ENCODE measurements around the gene FADS2.

FADS2 gene

GRCh38 chr11:61803889-61804647 lies 24.0 kb upstream of the FADS2 start:
- no peak for TF ChIP-seq SPI1 (IDR thresholded peaks at IDR 0.05; ENCODE audit: borderline replicate concordance, low read depth)
- no peak for TF ChIP-seq GABPA (IDR thresholded peaks at IDR 0.05; ENCODE audit: low read depth)
- TF ChIP-seq REST (IDR thresholded peaks at IDR 0.05; ENCODE audit: insufficient replicate concordance, low read depth): no peak
- TF ChIP-seq CTCF (IDR thresholded peaks at IDR 0.05; ENCODE audit: insufficient read depth, low read length): no peak
- TF ChIP-seq POLR2AphosphoS5 (IDR thresholded peaks at IDR 0.05; ENCODE audit: low read depth): no peak
- Histone ChIP-seq H3K27ac (replicated peaks) (no peak overlapping the region), H3K4me3 (replicated peaks; ENCODE audit: insufficient read depth, low read length) (no peak overlapping the region), H3K27me3 (ENCODE audit: insufficient read depth, poor library complexity, severe bottlenecking) (no peaks in the 10 kb centered on the region)
- no peak for DNase-seq (ENCODE audit: low read depth in 1 of 2, low spot score in 1 of 2)

GRCh38 chr11:61805146-61805545 lies 23.0 kb upstream of the FADS2 start:
- Histone ChIP-seq H3K27me3 (ENCODE audit: insufficient read depth, poor library complexity, severe bottlenecking) (no peaks in the 10 kb centered on the region), H3K4me3 (replicated peaks; ENCODE audit: insufficient read depth, low read length) (no peak overlapping the region), H3K27ac (replicated peaks) (no peak overlapping the region)
- peak in 1 of 2 experiments; percentile 55 for DNase-seq (ENCODE audit: low read depth in 1 of 2, low spot score in 1 of 2)
- TF ChIP-seq REST (IDR thresholded peaks at IDR 0.05; ENCODE audit: insufficient replicate concordance, low read depth) (no peak), SPI1 (IDR thresholded peaks at IDR 0.05; ENCODE audit: borderline replicate concordance, low read depth) (peak; percentile 80; the same call in 1 of the 2 replicates), CTCF (IDR thresholded peaks at IDR 0.05; ENCODE audit: insufficient read depth, low read length) (no peak), GABPA (IDR thresholded peaks at IDR 0.05; ENCODE audit: low read depth) (no peak), POLR2AphosphoS5 (IDR thresholded peaks at IDR 0.05; ENCODE audit: low read depth) (no peak)

GRCh38 chr11:61806785-61807184 lies 21.3 kb upstream of the FADS2 start:
- Histone ChIP-seq H3K27me3 (ENCODE audit: insufficient read depth, poor library complexity, severe bottlenecking) (no peaks in the 10 kb centered on the region), H3K4me3 (replicated peaks; ENCODE audit: insufficient read depth, low read length) (no peak overlapping the region), H3K27ac (replicated peaks) (no peak overlapping the region)
- no peak for DNase-seq (ENCODE audit: low read depth in 1 of 2, low spot score in 1 of 2)
- no peak for TF ChIP-seq GABPA (IDR thresholded peaks at IDR 0.05; ENCODE audit: low read depth)
- TF ChIP-seq REST (IDR thresholded peaks at IDR 0.05; ENCODE audit: insufficient replicate concordance, low read depth): no peak
- TF ChIP-seq SPI1 (IDR thresholded peaks at IDR 0.05; ENCODE audit: borderline replicate concordance, low read depth): no peak
- TF ChIP-seq CTCF (IDR thresholded peaks at IDR 0.05; ENCODE audit: insufficient read depth, low read length): no peak
- TF ChIP-seq POLR2AphosphoS5 (IDR thresholded peaks at IDR 0.05; ENCODE audit: low read depth): no peak
